Activated naive CD4-positive, alpha-beta T cell treated with anti-CD3 and anti-CD28 coated beads, Interleukin-2, amount 50 U/mL, for 24 hours (primary cell): Measurements from ENCODE around the gene ALKAL2.

Experiments
- H3K27ac Mint-ChIP-seq: one replicate; pipeline ENCODE4 v1.8.0; 2021; ENCODE audit warnings: mild to moderate bottlenecking, mixed read lengths
- H3K27me3 Mint-ChIP-seq: one replicate; pipeline ENCODE4 v1.8.0; 2021; ENCODE audit warnings: mixed read lengths
- H3K36me3 Mint-ChIP-seq: one replicate; pipeline ENCODE4 v1.8.0; 2021; ENCODE audit warnings: mixed read lengths
- H3K4me1 Mint-ChIP-seq: one replicate; pipeline ENCODE4 v1.8.0; 2021; ENCODE audit warnings: mixed read lengths
- H3K4me3 Mint-ChIP-seq: one replicate; pipeline ENCODE4 v1.8.0; 2021; ENCODE audit warnings: mild to moderate bottlenecking, mixed read lengths
- H3K9me3 Mint-ChIP-seq: one replicate; pipeline ENCODE4 v1.8.0; 2021; ENCODE audit warnings: mixed read lengths

The ALKAL2 gene

GRCh38 chr2:282371-283263 is 5.3 kb downstream of the ALKAL2 start:
- peaks cover 3% of the 10 kb centered on the region for H3K4me1 Mint-ChIP-seq
- H3K9me3 Mint-ChIP-seq = no peaks in the 10 kb centered on the region
- peaks cover 6% of the 10 kb centered on the region for H3K27me3 Mint-ChIP-seq
- H3K4me3 Mint-ChIP-seq = no peak overlapping the region
- H3K36me3 Mint-ChIP-seq = peaks cover 4% of the 10 kb centered on the region
- H3K27ac Mint-ChIP-seq = no peak overlapping the region

GRCh38 chr2:281381-281780 is 6.5 kb downstream of the ALKAL2 start:
- Mint-ChIP-seq H3K36me3 (peaks cover 4% of the 10 kb centered on the region), H3K27me3 (peaks cover 3% of the 10 kb centered on the region), H3K27ac (no peak overlapping the region), H3K9me3 (no peaks in the 10 kb centered on the region), H3K4me3 (no peak overlapping the region), H3K4me1 (no peaks in the 10 kb centered on the region)

DNA sequence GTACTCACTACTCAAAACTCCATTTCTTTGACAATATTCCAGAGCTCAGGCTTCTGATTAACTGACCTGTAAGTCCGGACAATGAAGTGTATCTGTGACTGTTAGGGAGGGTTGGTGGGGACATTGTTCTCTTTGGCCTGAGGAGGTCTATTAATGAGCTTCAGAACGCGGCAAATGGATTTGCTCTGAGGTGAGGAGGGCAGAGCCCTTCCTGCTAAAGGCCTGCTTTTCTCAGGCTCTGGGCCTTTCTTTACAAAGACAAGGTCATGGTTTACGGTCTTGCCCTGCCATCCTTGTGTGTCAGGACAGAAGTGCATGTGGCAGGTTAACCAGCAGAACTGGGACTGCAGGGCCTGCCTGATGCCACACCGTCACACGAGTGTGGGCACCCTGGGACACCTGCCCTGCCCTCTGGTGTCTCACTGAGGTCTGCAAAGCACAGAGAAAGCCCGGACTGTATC is 7.2 kb downstream of the ALKAL2 start:
- Mint-ChIP-seq H3K4me3 (no peak overlapping the region), H3K36me3 (peaks cover 4% of the 10 kb centered on the region)

DNA sequence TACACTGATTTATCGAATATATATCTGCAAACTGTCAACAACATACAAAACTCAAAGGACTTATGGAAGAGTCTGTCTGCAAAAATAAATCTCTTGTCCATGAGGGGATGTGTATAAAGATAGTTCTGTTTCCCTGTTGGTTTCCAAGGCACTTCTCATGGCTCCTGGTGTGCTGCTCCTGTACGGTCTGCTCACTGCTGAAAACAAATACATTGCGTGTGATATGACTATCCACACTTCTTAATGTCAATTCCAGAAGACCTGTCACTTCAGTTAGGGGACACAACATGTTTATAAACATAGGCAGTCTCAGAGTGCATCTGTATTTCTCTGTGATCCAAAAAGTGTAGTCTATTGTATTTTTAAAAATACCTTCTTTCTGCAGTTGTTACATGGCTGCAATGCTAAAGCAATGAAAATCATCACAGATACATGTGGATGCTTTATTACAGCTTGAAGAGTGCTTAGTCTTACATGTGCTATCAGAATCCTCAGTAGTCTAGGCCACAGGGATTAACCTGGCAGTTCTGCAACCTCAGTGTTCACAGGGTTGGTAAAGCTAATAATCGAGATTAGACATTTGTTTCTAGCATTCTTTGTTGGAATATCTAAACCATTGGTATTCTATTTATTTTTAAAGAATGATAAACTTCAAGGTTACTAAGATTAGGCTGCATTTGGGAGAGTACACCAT is 7.8 kb downstream of the ALKAL2 start:
- Mint-ChIP-seq H3K4me1 (no peaks in the 10 kb centered on the region), H3K36me3 (peaks cover 4% of the 10 kb centered on the region), H3K27me3 (no peaks in the 10 kb centered on the region), H3K27ac (no peak overlapping the region), H3K4me3 (no peak overlapping the region), H3K9me3 (no peaks in the 10 kb centered on the region)

More for the DNA sequence above, 7.2 kb downstream of the ALKAL2 start:
- Mint-ChIP-seq H3K4me1 (no peaks in the 10 kb centered on the region), H3K9me3 (no peaks in the 10 kb centered on the region), H3K27ac (no peak overlapping the region), H3K27me3 (no peaks in the 10 kb centered on the region)

- Mint-ChIP-seq H3K27ac (no peak overlapping the region), H3K9me3 (no peaks in the 10 kb centered on the region), H3K27me3 (no peaks in the 10 kb centered on the region), H3K4me3 (no peak overlapping the region), H3K4me1 (peaks cover 3% of the 10 kb centered on the region), H3K36me3 (peaks cover 4% of the 10 kb centered on the region)
These were observed 8.5 kb downstream of the ALKAL2 start for GRCh38 chr2:279366-279765.

GRCh38 chr2:278927-279320 is 9.0 kb downstream of the ALKAL2 start:
- no peak overlapping the region for H3K4me3 Mint-ChIP-seq
- no peaks in the 10 kb centered on the region for H3K27me3 Mint-ChIP-seq
- H3K27ac Mint-ChIP-seq = no peak overlapping the region
- peaks cover 4% of the 10 kb centered on the region for H3K36me3 Mint-ChIP-seq
- H3K4me1 Mint-ChIP-seq = peaks cover 3% of the 10 kb centered on the region
- H3K9me3 Mint-ChIP-seq = no peaks in the 10 kb centered on the region

GRCh38 chr2:278312-278926 is 9.5 kb downstream of the ALKAL2 start:
- Mint-ChIP-seq H3K4me3 (no peak overlapping the region), H3K27ac (no peak overlapping the region), H3K4me1 (peaks cover 3% of the 10 kb centered on the region), H3K9me3 (no peaks in the 10 kb centered on the region), H3K27me3 (no peaks in the 10 kb centered on the region), H3K36me3 (peaks cover 4% of the 10 kb centered on the region)

DNA sequence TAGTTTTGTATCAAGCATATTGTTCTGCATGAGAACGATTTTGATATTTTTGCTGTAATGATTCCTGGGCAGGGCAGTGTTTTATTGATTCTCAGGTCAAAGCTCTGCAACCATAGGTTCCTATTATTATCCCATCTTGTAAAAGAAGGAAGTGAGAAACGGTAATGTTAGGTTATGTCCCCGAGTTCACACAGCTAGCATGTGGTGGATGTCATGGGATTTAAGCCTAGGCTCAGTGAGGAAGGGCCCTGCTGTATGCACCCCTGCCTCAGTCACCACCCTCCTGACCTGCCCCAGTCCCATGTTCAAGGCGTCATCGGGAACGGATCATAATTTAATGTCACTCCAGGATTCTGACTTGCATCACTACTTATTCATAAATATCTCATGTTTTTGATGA is 12.4 kb downstream of the ALKAL2 start:
- peaks cover 7% of the 10 kb centered on the region for H3K36me3 Mint-ChIP-seq
- H3K27ac Mint-ChIP-seq = no peak overlapping the region
- no peak overlapping the region for H3K4me3 Mint-ChIP-seq
- no peaks in the 10 kb centered on the region for H3K27me3 Mint-ChIP-seq
- peaks cover 18% of the 10 kb centered on the region for H3K4me1 Mint-ChIP-seq
- no peaks in the 10 kb centered on the region for H3K9me3 Mint-ChIP-seq

DNA sequence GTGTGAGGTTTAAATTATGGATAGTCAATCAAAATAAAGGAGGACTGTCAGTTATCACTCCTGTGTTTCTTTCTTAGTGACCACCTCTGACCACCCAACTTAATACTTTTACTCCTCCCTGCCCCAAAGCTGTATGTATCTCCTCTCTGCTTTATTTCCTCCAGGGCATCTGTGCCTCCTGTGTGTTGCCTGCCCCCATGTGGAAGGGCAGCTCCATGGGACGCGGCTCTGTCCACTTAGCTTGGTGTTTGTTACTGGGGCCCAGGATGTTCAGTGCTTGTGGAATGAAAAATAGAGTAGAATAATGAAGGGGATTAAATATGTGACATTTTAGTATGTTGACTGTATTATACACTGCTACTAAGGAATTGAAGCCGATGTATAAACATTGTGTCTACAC is 13.4 kb downstream of the ALKAL2 start:
- Mint-ChIP-seq H3K36me3 (peaks cover 7% of the 10 kb centered on the region), H3K4me3 (no peak overlapping the region), H3K27me3 (no peaks in the 10 kb centered on the region), H3K9me3 (no peaks in the 10 kb centered on the region), H3K4me1 (peaks cover 28% of the 10 kb centered on the region), H3K27ac (no peak overlapping the region)

DNA sequence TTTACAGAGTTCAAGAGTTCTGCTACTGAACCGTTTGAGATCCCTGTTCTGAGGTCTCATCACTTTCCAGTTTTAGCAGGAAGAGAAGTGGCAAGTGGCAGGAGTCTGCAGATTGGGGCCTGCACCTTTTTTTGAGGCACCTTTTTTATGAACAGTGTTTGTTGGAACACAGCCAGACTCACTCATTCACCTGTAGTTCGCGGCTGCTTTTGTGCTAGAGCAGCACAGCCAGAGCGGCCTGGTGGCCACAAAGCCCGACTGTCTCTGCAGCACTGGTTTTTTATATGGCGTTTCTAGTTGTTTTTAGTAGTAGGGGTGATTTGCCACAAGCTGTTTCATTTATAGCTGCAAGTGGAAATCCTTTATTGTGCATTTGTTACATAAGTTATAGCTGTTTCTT is 14.6 kb downstream of the ALKAL2 start:
- Mint-ChIP-seq H3K4me1 (peaks cover 37% of the 10 kb centered on the region), H3K27me3 (no peaks in the 10 kb centered on the region), H3K36me3 (peaks cover 8% of the 10 kb centered on the region), H3K4me3 (no peak overlapping the region), H3K9me3 (no peaks in the 10 kb centered on the region), H3K27ac (no peak overlapping the region)

GRCh38 chr2:271917-272316 is 16.0 kb downstream of the ALKAL2 start:
- Mint-ChIP-seq H3K36me3 (peaks cover 6% of the 10 kb centered on the region), H3K27me3 (no peaks in the 10 kb centered on the region), H3K4me3 (no peak overlapping the region), H3K27ac (no peak overlapping the region), H3K9me3 (no peaks in the 10 kb centered on the region), H3K4me1 (peaks cover 51% of the 10 kb centered on the region)

GRCh38 chr2:270861-271260 is 17.0 kb downstream of the ALKAL2 start:
- H3K4me3 Mint-ChIP-seq = no peak overlapping the region
- peaks cover 6% of the 10 kb centered on the region for H3K36me3 Mint-ChIP-seq
- H3K27me3 Mint-ChIP-seq = no peaks in the 10 kb centered on the region
- no peak overlapping the region for H3K27ac Mint-ChIP-seq
- no peaks in the 10 kb centered on the region for H3K9me3 Mint-ChIP-seq
- H3K4me1 Mint-ChIP-seq = peaks cover 61% of the 10 kb centered on the region

GRCh38 chr2:269356-270030 is 18.4 kb downstream of the ALKAL2 start:
- Mint-ChIP-seq H3K4me1 (peaks cover 62% of the 10 kb centered on the region), H3K27me3 (no peaks in the 10 kb centered on the region), H3K36me3 (peaks cover 6% of the 10 kb centered on the region), H3K4me3 (no peak overlapping the region), H3K27ac (no peak overlapping the region), H3K9me3 (no peaks in the 10 kb centered on the region)

DNA sequence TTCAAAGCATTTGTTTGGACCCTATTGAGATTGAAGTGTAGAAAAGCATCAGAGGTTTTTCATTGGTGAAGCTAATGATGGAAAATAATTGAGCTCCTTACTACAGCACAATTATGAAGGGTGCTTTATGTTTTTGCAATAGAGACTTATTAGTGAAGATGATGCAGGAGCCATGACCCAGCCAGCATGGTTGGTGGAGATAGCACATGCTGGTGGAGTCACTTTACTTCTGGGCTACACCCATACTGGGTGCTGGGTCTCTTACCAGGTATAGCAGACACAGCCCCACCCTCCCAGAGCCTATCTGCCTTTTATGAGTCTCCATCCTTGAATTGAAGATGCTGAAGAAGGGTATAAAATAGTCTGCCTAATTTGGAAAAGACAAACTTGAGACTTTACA is 19.6 kb downstream of the ALKAL2 start:
- no peaks in the 10 kb centered on the region for H3K27me3 Mint-ChIP-seq
- H3K9me3 Mint-ChIP-seq = no peaks in the 10 kb centered on the region
- H3K27ac Mint-ChIP-seq = no peak overlapping the region
- peaks cover 61% of the 10 kb centered on the region for H3K4me1 Mint-ChIP-seq
- H3K36me3 Mint-ChIP-seq = peaks cover 6% of the 10 kb centered on the region
- no peak overlapping the region for H3K4me3 Mint-ChIP-seq
